ENCODE data around the gene SLC26A11. TPM values are rescaled to one million over a fixed set of nuclear protein-coding genes. Genes with fewer than 3 reads are reported as not detected.

Gene SLC26A11
- total RNA-seq, 3 donors from 2014 or later (not counting 1 experiment from before 2014, with no cell fraction given), result 33.9 to 37.6 (median 35.8) TPM

DNA sequence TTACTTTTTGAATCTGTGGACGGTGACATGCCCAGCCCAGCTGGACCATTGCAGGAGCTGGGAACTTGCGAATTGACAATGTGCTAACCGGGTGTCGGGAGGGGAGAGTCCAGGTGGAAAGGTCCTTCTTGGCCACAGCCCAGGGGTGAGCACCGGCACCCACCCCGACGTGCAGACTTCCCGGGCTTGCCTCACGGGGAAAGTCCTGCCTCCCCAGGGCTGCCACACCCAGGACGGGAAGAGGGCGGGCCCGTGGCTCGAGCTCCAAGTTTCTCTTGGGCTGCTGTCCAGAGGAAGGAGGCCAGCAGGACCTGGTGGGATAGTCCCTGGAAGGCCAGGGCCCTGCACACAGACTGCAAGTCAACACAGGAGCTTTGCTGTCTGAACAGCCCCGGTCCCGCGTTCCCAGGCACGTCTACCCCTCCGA lies 32.7 kb upstream of the SLC26A11 start:
- no peak overlapping the region for H3K27ac ChIP-seq (ENCODE audit: low read length)
- ATAC-seq, result no peak
- Mint-ChIP-seq H3K27me3 (ENCODE audit: low read depth in 2 of 2) (peaks cover 0 to 2% of the 10 kb centered on the region in 2 donors), H3K9me3 (no peaks in the 10 kb centered on the region), H3K4me1 (no peaks in the 10 kb centered on the region), H3K27ac (no peak overlapping the region), H3K36me3 (no peaks in the 10 kb centered on the region), H3K4me3 (no peak overlapping the region)
- no peaks in the 10 kb centered on the region for H3K27me3 ChIP-seq (ENCODE audit: control insufficient read depth, insufficient read depth, low read length)
- intact Hi-C loops (cut with micrococcal nuclease), result no loop called here
- H3K4me1 ChIP-seq (ENCODE audit: control insufficient read depth, insufficient read depth, low read length), result no peaks in the 10 kb centered on the region
- WGBS (ENCODE audit: insufficient coverage), result 90% methylated on average over 18 of the region's 18 CpGs
- H3K9me3 ChIP-seq (ENCODE audit: control insufficient read depth, insufficient read depth, low read length), result no peaks in the 10 kb centered on the region
- DNase-seq, result no peak
- H3K36me3 ChIP-seq (ENCODE audit: control insufficient read depth, insufficient read depth, low read length), result no peaks in the 10 kb centered on the region
- TF ChIP-seq, protein P1, sequence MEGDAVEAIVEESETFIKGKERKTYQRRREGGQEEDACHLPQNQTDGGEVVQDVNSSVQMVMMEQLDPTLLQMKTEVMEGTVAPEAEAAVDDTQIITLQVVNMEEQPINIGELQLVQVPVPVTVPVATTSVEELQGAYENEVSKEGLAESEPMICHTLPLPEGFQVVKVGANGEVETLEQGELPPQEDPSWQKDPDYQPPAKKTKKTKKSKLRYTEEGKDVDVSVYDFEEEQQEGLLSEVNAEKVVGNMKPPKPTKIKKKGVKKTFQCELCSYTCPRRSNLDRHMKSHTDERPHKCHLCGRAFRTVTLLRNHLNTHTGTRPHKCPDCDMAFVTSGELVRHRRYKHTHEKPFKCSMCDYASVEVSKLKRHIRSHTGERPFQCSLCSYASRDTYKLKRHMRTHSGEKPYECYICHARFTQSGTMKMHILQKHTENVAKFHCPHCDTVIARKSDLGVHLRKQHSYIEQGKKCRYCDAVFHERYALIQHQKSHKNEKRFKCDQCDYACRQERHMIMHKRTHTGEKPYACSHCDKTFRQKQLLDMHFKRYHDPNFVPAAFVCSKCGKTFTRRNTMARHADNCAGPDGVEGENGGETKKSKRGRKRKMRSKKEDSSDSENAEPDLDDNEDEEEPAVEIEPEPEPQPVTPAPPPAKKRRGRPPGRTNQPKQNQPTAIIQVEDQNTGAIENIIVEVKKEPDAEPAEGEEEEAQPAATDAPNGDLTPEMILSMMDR (IDR thresholded peaks at IDR 0.05), result no peak
- H3K4me3 ChIP-seq (ENCODE audit: low read length), result no peak overlapping the region

DNA sequence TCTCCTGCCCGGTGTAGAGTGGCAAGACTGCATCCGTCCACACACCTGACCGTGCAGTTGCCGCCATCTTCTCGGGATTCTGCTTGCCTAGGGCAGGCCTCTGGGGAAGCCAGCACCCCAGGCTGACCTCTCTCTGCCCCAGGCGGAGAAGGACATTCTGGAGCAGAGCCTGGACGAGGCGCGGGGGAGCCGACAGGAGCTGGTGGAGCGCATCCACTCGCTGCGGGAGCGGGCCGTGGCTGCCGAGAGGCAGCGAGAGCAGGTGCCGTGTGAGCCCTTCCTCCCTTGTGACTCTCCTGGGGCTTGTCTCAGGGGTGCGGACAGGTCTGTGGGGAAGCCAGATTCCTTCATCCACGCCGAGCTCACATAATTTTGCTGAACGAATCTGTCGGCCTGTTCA lies 30.6 kb upstream of the SLC26A11 start:
- TF ChIP-seq, protein P1 (IDR thresholded peaks at IDR 0.05), result no peak
- DNase-seq, result no peak
- Histone ChIP-seq H3K4me1 (ENCODE audit: control insufficient read depth, insufficient read depth, low read length) (no peaks in the 10 kb centered on the region), H3K27me3 (ENCODE audit: control insufficient read depth, insufficient read depth, low read length) (no peaks in the 10 kb centered on the region), H3K36me3 (ENCODE audit: control insufficient read depth, insufficient read depth, low read length) (no peaks in the 10 kb centered on the region), H3K9me3 (ENCODE audit: control insufficient read depth, insufficient read depth, low read length) (no peaks in the 10 kb centered on the region), H3K27ac (ENCODE audit: low read length) (no peak overlapping the region), H3K4me3 (ENCODE audit: low read length) (no peak overlapping the region)
- Mint-ChIP-seq H3K36me3 (no peaks in the 10 kb centered on the region), H3K9me3 (no peaks in the 10 kb centered on the region), H3K4me1 (no peaks in the 10 kb centered on the region), H3K27ac (no peak overlapping the region), H3K27me3 (ENCODE audit: low read depth in 2 of 2) (peaks cover 0 to 7% of the 10 kb centered on the region in 2 donors), H3K4me3 (no peak overlapping the region)
- 93% methylated on average over 23 of the region's 23 CpGs for WGBS (ENCODE audit: insufficient coverage)
- ATAC-seq, result no peak
- intact Hi-C loops (cut with micrococcal nuclease), result no loop called here

DNA sequence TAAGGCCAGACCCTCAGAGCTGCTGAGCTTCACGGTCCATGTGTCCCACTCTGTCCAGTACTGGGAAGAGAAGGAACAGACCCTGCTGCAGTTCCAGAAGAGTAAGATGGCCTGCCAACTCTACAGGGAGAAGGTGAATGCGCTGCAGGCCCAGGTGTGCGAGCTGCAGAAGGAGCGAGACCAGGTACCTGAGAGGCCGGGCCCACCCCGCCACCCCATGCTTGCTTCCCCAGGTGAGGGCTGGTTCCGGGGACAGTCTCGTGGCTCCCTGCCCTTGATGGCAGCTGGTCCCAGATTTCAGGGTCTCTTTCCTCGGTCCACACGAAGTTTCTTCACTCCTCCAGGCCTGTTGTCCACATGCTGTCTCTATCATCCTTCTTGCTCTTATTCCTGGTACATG lies 29.5 kb upstream of the SLC26A11 start:
- Mint-ChIP-seq H3K27me3 (ENCODE audit: low read depth in 2 of 2) (peaks cover 0 to 5% of the 10 kb centered on the region in 2 donors), H3K27ac (no peak overlapping the region), H3K36me3 (no peaks in the 10 kb centered on the region), H3K4me1 (no peaks in the 10 kb centered on the region), H3K4me3 (no peak overlapping the region), H3K9me3 (no peaks in the 10 kb centered on the region)
- Histone ChIP-seq H3K27ac (ENCODE audit: low read length) (no peak overlapping the region), H3K9me3 (ENCODE audit: control insufficient read depth, insufficient read depth, low read length) (no peaks in the 10 kb centered on the region), H3K4me3 (ENCODE audit: low read length) (no peak overlapping the region), H3K27me3 (ENCODE audit: control insufficient read depth, insufficient read depth, low read length) (no peaks in the 10 kb centered on the region), H3K4me1 (ENCODE audit: control insufficient read depth, insufficient read depth, low read length) (no peaks in the 10 kb centered on the region), H3K36me3 (ENCODE audit: control insufficient read depth, insufficient read depth, low read length) (no peaks in the 10 kb centered on the region)
- no peak for ATAC-seq
- WGBS (ENCODE audit: insufficient coverage), result 93% methylated on average over 10 of the region's 10 CpGs
- DNase-seq, result no peak
- TF ChIP-seq, protein P1 (IDR thresholded peaks at IDR 0.05), result no peak
- intact Hi-C loops (cut with micrococcal nuclease), result no loop called here

DNA sequence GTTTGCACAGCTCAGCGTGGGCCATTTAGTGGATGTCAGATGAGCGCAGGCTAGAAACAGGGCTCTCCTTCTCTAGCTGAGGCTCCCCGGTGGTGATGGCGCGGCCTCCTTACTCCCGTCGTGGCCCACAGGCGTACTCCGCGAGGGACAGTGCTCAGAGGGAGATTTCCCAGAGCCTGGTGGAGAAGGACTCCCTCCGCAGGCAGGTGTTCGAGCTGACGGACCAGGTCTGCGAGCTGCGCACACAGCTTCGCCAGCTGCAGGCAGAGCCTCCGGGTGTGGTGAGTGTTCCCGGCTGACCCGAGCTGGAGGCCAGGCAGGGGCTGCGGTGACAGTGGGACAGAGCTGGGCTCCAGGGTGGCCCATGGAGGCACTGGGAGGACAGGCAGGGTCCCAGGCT lies 29.0 kb upstream of the SLC26A11 start:
- Histone ChIP-seq H3K4me3 (ENCODE audit: low read length) (no peak overlapping the region), H3K36me3 (ENCODE audit: control insufficient read depth, insufficient read depth, low read length) (no peaks in the 10 kb centered on the region), H3K4me1 (ENCODE audit: control insufficient read depth, insufficient read depth, low read length) (no peaks in the 10 kb centered on the region), H3K27ac (ENCODE audit: low read length) (no peak overlapping the region), H3K9me3 (ENCODE audit: control insufficient read depth, insufficient read depth, low read length) (no peaks in the 10 kb centered on the region), H3K27me3 (ENCODE audit: control insufficient read depth, insufficient read depth, low read length) (no peaks in the 10 kb centered on the region)
- Mint-ChIP-seq H3K4me3 (no peak overlapping the region), H3K36me3 (no peaks in the 10 kb centered on the region), H3K4me1 (no peaks in the 10 kb centered on the region), H3K27ac (no peak overlapping the region), H3K27me3 (ENCODE audit: low read depth in 2 of 2) (peaks cover 0 to 7% of the 10 kb centered on the region in 2 donors), H3K9me3 (no peaks in the 10 kb centered on the region)
- intact Hi-C loops (cut with micrococcal nuclease), result no loop called here
- WGBS (ENCODE audit: insufficient coverage), result 95% methylated on average over 20 of the region's 20 CpGs
- DNase-seq (no peak), ATAC-seq (no peak)
- TF ChIP-seq, protein P1 (IDR thresholded peaks at IDR 0.05), result no peak
